Cerebellar cortex (tissue), 1 donor: ENCODE results near the gene IL18.
A peak's percentile ranks its signal among the peaks of the same experiment; 100 is the strongest.
"Not testable (repeated sequence)": the region's sequence is repeated elsewhere in the genome, so short reads cannot be mapped to it uniquely, and the experiment has no call there.

Source experiments
- DNase-seq: peaks from one replicate; pipeline ENCODE4 v3.0.0-alpha.2; 2015; ENCODE audit warnings: low spot score

IL18 gene

GRCh38 chr11:112121981-112122615 is 41.8 kb downstream of the IL18 start:
- DNase-seq, result no peak

GRCh38 chr11:112118176-112118575 is 45.7 kb downstream of the IL18 start:
- DNase-seq, result no peak

- no peak for DNase-seq
Measured at GRCh38 chr11:112115386-112115785, 48.5 kb downstream of the IL18 start.

- DNase-seq, result no peak
Measured at GRCh38 chr11:112114460-112114859, 49.4 kb downstream of the IL18 start.

- DNase-seq, result peak; percentile 53
Measured at GRCh38 chr11:112113539-112114457, 50.1 kb downstream of the IL18 start.

GRCh38 chr11:112106070-112106469 is 57.8 kb downstream of the IL18 start:
- DNase-seq, result no peak

- DNase-seq, result no peak
Measured at GRCh38 chr11:112103446-112103845, 60.4 kb downstream of the IL18 start.

- no peak for DNase-seq
Measured at GRCh38 chr11:112100462-112100861, 63.4 kb downstream of the IL18 start.

GRCh38 chr11:112097734-112098528 is 66.0 kb downstream of the IL18 start:
- DNase-seq, result no peak

- DNase-seq, result no peak
Measured at GRCh38 chr11:112096194-112096593, 67.7 kb downstream of the IL18 start.

- not testable (repeated sequence) for DNase-seq
Measured at GRCh38 chr11:112095302-112095701, 68.6 kb downstream of the IL18 start.
